Loucy (cell line): ENCODE results near the gene SLC29A1.
A peak's percentile ranks its signal among the peaks of the same experiment; 100 is the strongest.

ENCODE experiments used
- H2AFZ ChIP-seq: fragments of 200-600 bp; sonication (generic); 2 replicates; pipeline ENCODE4 v1.6.0; 2016; ENCODE audit warnings: antibody characterized with exemption, mild to moderate bottlenecking, low read length, moderate library complexity
- H3F3A ChIP-seq: fragments of 200-600 bp; 2 replicates; pipeline ENCODE4 v1.6.0; 2016; ENCODE audit warnings: antibody characterized with exemption, low read depth, mild to moderate bottlenecking
- H3K27me3 ChIP-seq: fragments of 200-600 bp; sonication (generic); 2 replicates; pipeline ENCODE4 v1.6.1; 2014; ENCODE audit warnings: low read length, mild to moderate bottlenecking; ENCODE audit not compliant: insufficient read depth, poor library complexity, severe bottlenecking
- H3K36me3 ChIP-seq: fragments of 200-600 bp; sonication (generic); 2 replicates; pipeline ENCODE4 v1.6.1; 2016; ENCODE audit warnings: low read length; ENCODE audit not compliant: insufficient read depth
- H3K4me1 ChIP-seq: fragments of 200-600 bp; sonication (generic); 2 replicates; pipeline ENCODE4 v1.5.1; 2014; ENCODE audit warnings: low read length, mild to moderate bottlenecking; ENCODE audit not compliant: insufficient read depth, poor library complexity, severe bottlenecking
- H3K4me2 ChIP-seq: fragments of 200-600 bp; sonication (generic); 2 replicates; pipeline ENCODE4 v1.6.0; 2014; ENCODE audit warnings: antibody characterized with exemption, low read length, low read depth, mild to moderate bottlenecking; ENCODE audit not compliant: poor library complexity, severe bottlenecking
- H3K4me3 ChIP-seq: fragments of 200-600 bp; sonication (generic); 2 replicates; pipeline ENCODE4 v1.5.1; 2014; ENCODE audit warnings: low read length, mild to moderate bottlenecking, mixed read lengths; ENCODE audit not compliant: poor library complexity, severe bottlenecking
- H3K79me2 ChIP-seq: fragments of 200-600 bp; sonication (generic); 2 replicates; pipeline ENCODE4 v1.6.1; 2014; ENCODE audit warnings: low read length; ENCODE audit not compliant: insufficient read depth
- H3K9ac ChIP-seq: fragments of 200-600 bp; sonication (generic); 2 replicates; pipeline ENCODE4 v1.6.0; 2014; ENCODE audit warnings: mild to moderate bottlenecking, low read depth, low read length, moderate library complexity; ENCODE audit not compliant: poor library complexity, severe bottlenecking
- H3K9me2 ChIP-seq: fragments of 200-600 bp; sonication (generic); replicated peaks from 2 replicates; pipeline ENCODE4 v1.6.1; 2016; ENCODE audit warnings: low read depth, low read length, mixed read lengths
- H3K9me3 ChIP-seq: fragments of 200-600 bp; sonication (generic); 2 replicates; pipeline ENCODE4 v1.6.1; 2014; ENCODE audit warnings: mild to moderate bottlenecking, antibody characterized with exemption, low read length, low read depth; ENCODE audit not compliant: insufficient read depth
- H4K20me1 ChIP-seq: fragments of 200-600 bp; sonication (generic); 2 replicates; pipeline ENCODE4 v1.6.0; 2014; ENCODE audit warnings: antibody characterized with exemption, low read length, mild to moderate bottlenecking; ENCODE audit not compliant: insufficient read depth, poor library complexity, severe bottlenecking
- EZH2phosphoT487 ChIP-seq: fragments of 200-600 bp; IDR thresholded peaks from 2 replicates; pipeline ENCODE4 v1.6.1; 2018; ENCODE audit warnings: antibody characterized with exemption, mild to moderate bottlenecking, moderate library complexity, borderline replicate concordance
- TF ChIP-seq, protein P1 (sequence below): fragments of 200-600 bp; sonication (generic); conservative IDR thresholded peaks from 2 replicates; pipeline ENCODE4 v1.5.1; 2014; ENCODE audit warnings: mild to moderate bottlenecking, antibody characterized with exemption, low read length

The SLC29A1 gene

DNA sequence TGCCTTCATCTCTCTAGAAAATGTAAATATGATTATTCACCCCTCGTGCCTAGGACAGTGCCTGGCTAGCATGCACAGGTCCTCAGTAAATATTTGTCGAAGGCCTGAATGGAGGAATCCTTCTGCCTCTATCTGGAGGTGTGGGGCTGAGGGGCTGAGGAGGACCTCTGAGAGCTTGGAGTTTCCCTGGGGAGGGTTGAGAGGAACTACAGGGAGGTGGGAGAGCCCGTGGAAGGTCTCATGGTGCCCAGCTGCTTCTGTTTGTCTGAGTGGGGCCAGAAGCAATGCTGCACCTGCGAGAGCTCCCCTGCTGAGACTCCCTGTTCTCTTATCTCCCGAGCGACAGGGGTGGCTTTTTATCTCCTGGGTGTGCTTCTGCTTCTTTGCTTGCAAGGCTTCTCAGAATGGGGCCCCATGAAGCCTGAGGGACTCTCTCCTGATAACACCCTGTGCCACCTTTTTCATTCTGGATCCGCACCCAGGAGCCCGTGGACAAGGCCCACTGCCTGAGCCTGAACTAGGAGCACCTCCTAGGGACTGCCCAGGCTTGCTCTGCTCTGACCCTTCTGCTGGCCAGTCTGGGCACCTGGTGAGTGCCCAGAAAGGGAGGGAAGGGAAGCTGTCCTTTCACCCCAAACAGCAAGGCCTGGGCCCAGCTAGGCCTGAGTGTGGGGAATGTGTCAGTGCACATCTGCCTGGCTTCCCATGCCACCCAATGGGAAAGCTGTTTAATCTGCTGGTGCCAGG is 2.4 kb downstream of the SLC29A1 start:
- Histone ChIP-seq H3K9me2 (no peaks in the 10 kb centered on the region), H3K9me3 (no peaks in the 10 kb centered on the region), H3K4me1 (peaks cover 42% of the 10 kb centered on the region), H3K4me2 (peak overlapping the region; percentile 85), H3F3A (peaks cover 6% of the 10 kb centered on the region; the same call in 1 of the 2 replicates), H3K9ac (peak overlapping the region; percentile 39), H3K79me2 (peaks cover 34% of the 10 kb centered on the region), H4K20me1 (no peaks in the 10 kb centered on the region), H3K4me3 (no peak overlapping the region), H2AFZ (no peak overlapping the region), H3K36me3 (peaks cover 4% of the 10 kb centered on the region; the same call in 1 of the 2 replicates), H3K27me3 (no peaks in the 10 kb centered on the region)
- TF ChIP-seq EZH2phosphoT487: no peak
- TF ChIP-seq, protein P1, sequence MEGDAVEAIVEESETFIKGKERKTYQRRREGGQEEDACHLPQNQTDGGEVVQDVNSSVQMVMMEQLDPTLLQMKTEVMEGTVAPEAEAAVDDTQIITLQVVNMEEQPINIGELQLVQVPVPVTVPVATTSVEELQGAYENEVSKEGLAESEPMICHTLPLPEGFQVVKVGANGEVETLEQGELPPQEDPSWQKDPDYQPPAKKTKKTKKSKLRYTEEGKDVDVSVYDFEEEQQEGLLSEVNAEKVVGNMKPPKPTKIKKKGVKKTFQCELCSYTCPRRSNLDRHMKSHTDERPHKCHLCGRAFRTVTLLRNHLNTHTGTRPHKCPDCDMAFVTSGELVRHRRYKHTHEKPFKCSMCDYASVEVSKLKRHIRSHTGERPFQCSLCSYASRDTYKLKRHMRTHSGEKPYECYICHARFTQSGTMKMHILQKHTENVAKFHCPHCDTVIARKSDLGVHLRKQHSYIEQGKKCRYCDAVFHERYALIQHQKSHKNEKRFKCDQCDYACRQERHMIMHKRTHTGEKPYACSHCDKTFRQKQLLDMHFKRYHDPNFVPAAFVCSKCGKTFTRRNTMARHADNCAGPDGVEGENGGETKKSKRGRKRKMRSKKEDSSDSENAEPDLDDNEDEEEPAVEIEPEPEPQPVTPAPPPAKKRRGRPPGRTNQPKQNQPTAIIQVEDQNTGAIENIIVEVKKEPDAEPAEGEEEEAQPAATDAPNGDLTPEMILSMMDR: no peak

DNA sequence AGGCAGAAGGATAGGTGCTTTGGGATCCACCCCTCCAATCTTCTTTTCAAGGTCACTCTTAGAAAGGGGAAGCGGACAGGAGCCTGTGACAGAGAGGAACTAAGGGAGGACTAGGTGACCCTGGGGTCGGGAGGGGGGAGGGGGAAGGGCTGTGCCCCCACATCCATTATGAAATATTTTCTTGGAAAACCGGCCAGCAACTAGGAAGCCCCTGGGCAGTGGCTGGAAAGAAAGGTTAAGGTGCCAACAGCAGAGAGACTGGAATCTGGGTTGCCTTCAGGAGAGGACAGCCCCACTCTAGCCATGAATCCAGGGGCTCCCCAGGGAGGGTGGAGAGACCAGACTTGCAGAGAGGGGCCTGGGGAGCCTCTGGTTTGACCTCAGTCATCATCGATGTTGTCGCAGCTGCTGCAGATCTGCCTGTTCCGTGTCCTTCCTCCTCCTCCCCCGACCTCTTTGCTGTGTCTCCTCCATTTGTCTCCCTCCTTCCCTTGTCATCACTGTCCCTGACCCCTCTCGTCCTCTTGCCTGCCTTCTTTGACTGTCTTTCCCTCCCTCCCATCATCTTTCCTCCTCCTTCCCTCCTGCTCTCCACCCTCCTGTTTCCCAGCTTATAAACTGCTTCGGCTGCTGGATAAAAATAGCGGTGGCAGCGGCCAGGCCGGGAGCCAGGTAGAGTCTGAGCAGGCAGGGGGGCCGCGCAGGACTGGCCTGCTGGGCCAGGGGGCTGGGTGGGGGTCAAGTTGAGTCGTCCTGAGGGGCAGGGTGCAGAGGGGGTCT is 3.2 kb downstream of the SLC29A1 start:
- Histone ChIP-seq H3K36me3 (peaks cover 5% of the 10 kb centered on the region; the same call in 1 of the 2 replicates), H3K9ac (peak overlapping the region; percentile 39), H3K27me3 (no peaks in the 10 kb centered on the region), H3K9me2 (no peaks in the 10 kb centered on the region), H3K79me2 (peaks cover 34% of the 10 kb centered on the region), H3K9me3 (no peaks in the 10 kb centered on the region), H3F3A (0 out of 2 replicates have a peak, but pooled peaks cover 3% of the 10 kb centered on the region), H2AFZ (no peak overlapping the region), H3K4me1 (peaks cover 38% of the 10 kb centered on the region), H4K20me1 (no peaks in the 10 kb centered on the region), H3K4me2 (peak overlapping the region; percentile 85), H3K4me3 (no peak overlapping the region)
- TF ChIP-seq, protein P1: no peak
- no peak for TF ChIP-seq EZH2phosphoT487

GRCh38 chr6:44227148-44227793 is 3.9 kb downstream of the SLC29A1 start:
- H3K79me2 ChIP-seq: peaks cover 34% of the 10 kb centered on the region
- no peaks in the 10 kb centered on the region for H3K27me3 ChIP-seq
- H3K36me3 ChIP-seq: peaks cover 5% of the 10 kb centered on the region; the same call in 1 of the 2 replicates
- TF ChIP-seq, protein P1: no peak
- no peak for TF ChIP-seq EZH2phosphoT487
- no peak overlapping the region for H3K4me2 ChIP-seq
- H3K4me3 ChIP-seq: no peak overlapping the region
- no peaks in the 10 kb centered on the region for H3K9me3 ChIP-seq
- H3K9me2 ChIP-seq: no peaks in the 10 kb centered on the region
- no peaks in the 10 kb centered on the region for H4K20me1 ChIP-seq
- 0 out of 2 replicates have a peak, but pooled peaks cover 2% of the 10 kb centered on the region for H3F3A ChIP-seq
- peaks cover 33% of the 10 kb centered on the region for H3K4me1 ChIP-seq
- peak overlapping the region; percentile 10 for H3K9ac ChIP-seq
- H2AFZ ChIP-seq: no peak overlapping the region
